MM.1S (cell line): ENCODE results near the gene HELZ.

ENCODE experiments used
- DNase-seq: peaks from one replicate; pipeline ENCODE4 v3.0.0-alpha.2; 2015
- H2AFZ ChIP-seq: fragments of 300-600 bp; sonication (generic); 2 replicates; pipeline ENCODE4 v1.6.0; 2016; ENCODE audit warnings: antibody characterized with exemption, low read length
- H3F3A ChIP-seq: fragments of 300-600 bp; sonication (generic); 2 replicates; pipeline ENCODE4 v1.6.1; 2016; ENCODE audit warnings: mild to moderate bottlenecking, antibody characterized with exemption, low read length, moderate library complexity, mixed read lengths; ENCODE audit not compliant: insufficient read depth
- H3K27ac ChIP-seq: fragments of 300-600 bp; sonication (generic); 2 replicates; pipeline ENCODE4 v1.5.1; 2016; ENCODE audit warnings: mild to moderate bottlenecking, low read length
- H3K27me3 ChIP-seq: fragments of 300-600 bp; sonication (generic); replicated peaks from 2 replicates; pipeline ENCODE4 v1.6.0; 2016; ENCODE audit warnings: low read length; ENCODE audit not compliant: insufficient read depth
- H3K36me3 ChIP-seq: fragments of 300-600 bp; sonication (generic); replicated peaks from 2 replicates; pipeline ENCODE4 v1.6.1; 2016; ENCODE audit warnings: mild to moderate bottlenecking, low read length, mixed read lengths; ENCODE audit not compliant: insufficient read depth
- H3K4me1 ChIP-seq: fragments of 300-600 bp; sonication (generic); 2 replicates; pipeline ENCODE4 v1.6.1; 2016; ENCODE audit warnings: low read length, mixed read lengths
- H3K4me2 ChIP-seq: fragments of 300-600 bp; sonication (generic); 2 replicates; pipeline ENCODE4 v1.6.0; 2016; ENCODE audit warnings: low read depth, low read length
- H3K4me3 ChIP-seq: fragments of 300-600 bp; sonication (generic); 2 replicates; pipeline ENCODE4 v1.5.1; 2016; ENCODE audit warnings: low read length, mixed read lengths
- H3K79me2 ChIP-seq: fragments of 300-600 bp; sonication (generic); 2 replicates; pipeline ENCODE4 v1.6.1; 2016; ENCODE audit warnings: mixed run types, low read length, mixed read lengths
- H3K9ac ChIP-seq: fragments of 300-600 bp; sonication (generic); 2 replicates; pipeline ENCODE4 v1.6.1; 2016; ENCODE audit warnings: low read length, mixed read lengths
- H3K9me2 ChIP-seq: fragments of 300-600 bp; sonication (generic); replicated peaks from 2 replicates; pipeline ENCODE4 v1.6.1; 2016; ENCODE audit warnings: mild to moderate bottlenecking, low read length, mixed read lengths; ENCODE audit not compliant: insufficient read depth
- H3K9me3 ChIP-seq: fragments of 300-600 bp; sonication (generic); replicated peaks from 2 replicates; pipeline ENCODE4 v1.6.1; 2016; ENCODE audit warnings: mild to moderate bottlenecking, low read length, mixed read lengths; ENCODE audit not compliant: insufficient read depth
- H4K20me1 ChIP-seq: fragments of 300-600 bp; sonication (generic); 2 replicates; pipeline ENCODE4 v1.6.1; 2016; ENCODE audit warnings: mild to moderate bottlenecking, low read length, moderate library complexity, mixed read lengths; ENCODE audit not compliant: insufficient read depth
- CTCF ChIP-seq: fragments of 300-600 bp; sonication (generic); IDR thresholded peaks from 2 replicates; pipeline ENCODE4 v1.5.1; 2016; ENCODE audit warnings: antibody characterized with exemption, low read length, mixed read lengths
- EZH2 ChIP-seq: fragments of 300-600 bp; sonication (generic); optimal IDR thresholded peaks from 2 replicates; pipeline ENCODE3; 2017; ENCODE audit warnings: low read depth, mild to moderate bottlenecking, antibody characterized with exemption, low read length, mixed read lengths
- EZH2phosphoT487 ChIP-seq: fragments of 300-600 bp; sonication (generic); IDR thresholded peaks from 2 replicates; pipeline ENCODE4 v1.6.1; 2018; ENCODE audit warnings: antibody characterized with exemption, low read length

The HELZ gene

GRCh38 chr17:67051155-67051538 is 193.8 kb downstream of the HELZ start:
- Histone ChIP-seq H3K4me3 (no peak overlapping the region), H2AFZ (no peak overlapping the region), H3K4me1 (no peaks in the 10 kb centered on the region), H3K9me3 (no peaks in the 10 kb centered on the region), H3K36me3 (no peaks in the 10 kb centered on the region), H3F3A (no peaks in the 10 kb centered on the region), H3K27ac (no peak overlapping the region), H3K27me3 (no peaks in the 10 kb centered on the region), H3K4me2 (no peak overlapping the region), H3K9ac (no peak overlapping the region), H3K79me2 (no peaks in the 10 kb centered on the region), H3K9me2 (no peaks in the 10 kb centered on the region), H4K20me1 (no peaks in the 10 kb centered on the region)
- no peak for TF ChIP-seq EZH2phosphoT487
- no peak for TF ChIP-seq EZH2
- no peak for TF ChIP-seq CTCF
- DNase-seq, result no peak

GRCh38 chr17:67050471-67051154 is 194.4 kb downstream of the HELZ start:
- H3K36me3 ChIP-seq, result no peaks in the 10 kb centered on the region
- H3K27me3 ChIP-seq, result no peaks in the 10 kb centered on the region
- H3K27ac ChIP-seq, result no peak overlapping the region
- H3F3A ChIP-seq, result no peaks in the 10 kb centered on the region
- no peak overlapping the region for H3K4me2 ChIP-seq
- H3K4me1 ChIP-seq, result no peaks in the 10 kb centered on the region
- H3K9me2 ChIP-seq, result no peaks in the 10 kb centered on the region
- TF ChIP-seq EZH2phosphoT487 (no peak), CTCF (no peak), EZH2 (no peak)
- H4K20me1 ChIP-seq, result no peaks in the 10 kb centered on the region
- H3K79me2 ChIP-seq, result no peaks in the 10 kb centered on the region
- H2AFZ ChIP-seq, result no peak overlapping the region
- no peak overlapping the region for H3K4me3 ChIP-seq
- DNase-seq, result no peak
- H3K9me3 ChIP-seq, result no peaks in the 10 kb centered on the region
- no peak overlapping the region for H3K9ac ChIP-seq

- Histone ChIP-seq H3K27me3 (no peaks in the 10 kb centered on the region), H3K9me3 (no peaks in the 10 kb centered on the region), H3K9me2 (no peaks in the 10 kb centered on the region), H4K20me1 (no peaks in the 10 kb centered on the region), H3K4me3 (no peak overlapping the region), H3F3A (no peaks in the 10 kb centered on the region), H3K36me3 (no peaks in the 10 kb centered on the region), H3K27ac (no peak overlapping the region), H3K79me2 (no peaks in the 10 kb centered on the region), H3K4me2 (no peak overlapping the region), H3K4me1 (no peaks in the 10 kb centered on the region), H2AFZ (no peak overlapping the region), H3K9ac (no peak overlapping the region)
- DNase-seq, result no peak
- no peak for TF ChIP-seq EZH2
- no peak for TF ChIP-seq EZH2phosphoT487
- no peak for TF ChIP-seq CTCF
Observed at GRCh38 chr17:67050066-67050465, 194.9 kb downstream of the HELZ start.
